ENCODE results near the gene PLA2G4D. TPM values are rescaled to one million over a fixed set of nuclear protein-coding genes. Genes with fewer than 3 reads are reported as not detected.

PLA2G4D gene
- total RNA-seq, 1 donor from 2014 or later = 26.5 TPM

- peak in 1 of 2 donors; percentile 72 for DNase-seq (ENCODE audit: extremely low spot score in 2 of 2)
- H3K27me3 ChIP-seq = no peaks in the 10 kb centered on the region
- H3K9me3 ChIP-seq = no peaks in the 10 kb centered on the region
- intact Hi-C loops (cut with DNase I) = no loop called here
- no peaks in the 10 kb centered on the region for H3K4me1 ChIP-seq
- no peaks in the 10 kb centered on the region for H3K36me3 ChIP-seq
- no peak for TF ChIP-seq CTCF (IDR thresholded peaks at IDR 0.05)
- TF ChIP-seq POLR2A (IDR thresholded peaks at IDR 0.05) = no peak
- no peak for TF ChIP-seq POLR2AphosphoS5 (IDR thresholded peaks at IDR 0.05; ENCODE audit: insufficient read depth in 1 of 2, low read depth in 1 of 2)
- H3K4me3 ChIP-seq = no peak overlapping the region
- no peak overlapping the region for H3K27ac ChIP-seq
Measured at GRCh38 chr15:42070279-42070975, 23.9 kb downstream of the PLA2G4D start.

GRCh38 chr15:42069496-42070278 is 24.7 kb downstream of the PLA2G4D start:
- Histone ChIP-seq H3K4me3 (no peak overlapping the region), H3K27me3 (no peaks in the 10 kb centered on the region), H3K9me3 (no peaks in the 10 kb centered on the region), H3K36me3 (no peaks in the 10 kb centered on the region), H3K4me1 (no peaks in the 10 kb centered on the region), H3K27ac (no peak overlapping the region)
- peak in 1 of 2 donors; percentile 82 for DNase-seq (ENCODE audit: extremely low spot score in 2 of 2)
- TF ChIP-seq CTCF (IDR thresholded peaks at IDR 0.05) (no peak), POLR2AphosphoS5 (IDR thresholded peaks at IDR 0.05; ENCODE audit: insufficient read depth in 1 of 2, low read depth in 1 of 2) (no peak), POLR2A (IDR thresholded peaks at IDR 0.05) (no peak)
- intact Hi-C loops (cut with DNase I) = no loop called here

- no peak overlapping the region for H3K4me3 ChIP-seq
- no peaks in the 10 kb centered on the region for H3K36me3 ChIP-seq
- H3K9me3 ChIP-seq = no peaks in the 10 kb centered on the region
- DNase-seq (ENCODE audit: extremely low spot score in 2 of 2) = peak in 1 of 2 donors; percentile 14
- intact Hi-C loops (cut with DNase I) = no loop called here
- no peaks in the 10 kb centered on the region for H3K4me1 ChIP-seq
- no peak for TF ChIP-seq POLR2A (IDR thresholded peaks at IDR 0.05)
- TF ChIP-seq CTCF (IDR thresholded peaks at IDR 0.05) = no peak
- TF ChIP-seq POLR2AphosphoS5 (IDR thresholded peaks at IDR 0.05; ENCODE audit: insufficient read depth in 1 of 2, low read depth in 1 of 2) = no peak
- H3K27me3 ChIP-seq = no peaks in the 10 kb centered on the region
- no peak overlapping the region for H3K27ac ChIP-seq
Measured at GRCh38 chr15:42069025-42069424, 25.3 kb downstream of the PLA2G4D start.

- Histone ChIP-seq H3K4me3 (no peak overlapping the region), H3K27ac (no peak overlapping the region), H3K27me3 (no peaks in the 10 kb centered on the region), H3K9me3 (no peaks in the 10 kb centered on the region), H3K36me3 (no peaks in the 10 kb centered on the region), H3K4me1 (no peaks in the 10 kb centered on the region)
- intact Hi-C loops (cut with DNase I) = no loop called here
- DNase-seq (ENCODE audit: extremely low spot score in 2 of 2) = no peak
- TF ChIP-seq POLR2A (IDR thresholded peaks at IDR 0.05) (no peak), CTCF (IDR thresholded peaks at IDR 0.05) (no peak), POLR2AphosphoS5 (IDR thresholded peaks at IDR 0.05; ENCODE audit: insufficient read depth in 1 of 2, low read depth in 1 of 2) (no peak)
Measured at GRCh38 chr15:42068601-42069000, 25.8 kb downstream of the PLA2G4D start.
